Hematopoietic multipotent progenitor cell treated with erythropoietin and hydrocortisone succinate and interleukin-3 and kit ligand, for 17 days (in vitro differentiated cells): Measurements from ENCODE around the gene ANKS1A.
"Not testable (repeated sequence)": the region's sequence is repeated elsewhere in the genome, so short reads cannot be mapped to it uniquely, and the experiment has no call there.

Experiments used
- DNase-seq: peaks from one replicate; pipeline ENCODE4 v3.0.0-alpha.2; 2015; ENCODE audit warnings: low spot score

The ANKS1A gene

GRCh38 chr6:35107761-35108160 lies 218.7 kb downstream of the ANKS1A start:
- not testable (repeated sequence) for DNase-seq

- no peak for DNase-seq
Measured at GRCh38 chr6:35108309-35108885, 219.3 kb downstream of the ANKS1A start.

- DNase-seq = no peak
Measured at GRCh38 chr6:35120746-35121145, 231.7 kb downstream of the ANKS1A start.

GRCh38 chr6:35124356-35124755 lies 235.3 kb downstream of the ANKS1A start:
- DNase-seq = no peak

GRCh38 chr6:35128042-35128441 lies 239.0 kb downstream of the ANKS1A start:
- no peak for DNase-seq

- DNase-seq = no peak
Measured at GRCh38 chr6:35128496-35128895, 239.4 kb downstream of the ANKS1A start.

GRCh38 chr6:35136185-35136584 lies 247.1 kb downstream of the ANKS1A start:
- DNase-seq = no peak

- not testable (repeated sequence) for DNase-seq
Measured at GRCh38 chr6:35138191-35138590, 249.1 kb downstream of the ANKS1A start.

GRCh38 chr6:35139470-35139869 lies 250.4 kb downstream of the ANKS1A start:
- no peak for DNase-seq

GRCh38 chr6:35139924-35140638 lies 251.0 kb downstream of the ANKS1A start:
- peak; percentile 59 for DNase-seq

- no peak for DNase-seq
Measured at GRCh38 chr6:35140639-35141006, 251.6 kb downstream of the ANKS1A start.
